OCI-M2 (cell line): ENCODE data around the gene TGFBR3L.
A peak's percentile ranks its signal among the peaks of the same experiment; 100 is the strongest.
"Not testable (repeated sequence)": the region's sequence is repeated elsewhere in the genome, so short reads cannot be mapped to it uniquely, and the experiment has no call there.

Experiments used
- DNase-seq: peaks from one replicate; lab custom pipeline; 2025; ENCODE audit not compliant: unreplicated experiment; lab: John Stamatoyannopoulos, UW

The TGFBR3L gene

GRCh38 chr19:7926727-7927604 lies 12.3 kb downstream of the TGFBR3L start:
- no peak for DNase-seq

GRCh38 chr19:7927605-7928333 lies 13.1 kb downstream of the TGFBR3L start:
- no peak for DNase-seq

- no peak for DNase-seq
These were observed 13.7 kb downstream of the TGFBR3L start for GRCh38 chr19:7928334-7928706.

GRCh38 chr19:7928741-7929701 lies 14.4 kb downstream of the TGFBR3L start:
- no peak for DNase-seq

- not testable (repeated sequence) for DNase-seq
These were observed 15.4 kb downstream of the TGFBR3L start for GRCh38 chr19:7930030-7930429.

- DNase-seq = no peak
These were observed 16.1 kb downstream of the TGFBR3L start for GRCh38 chr19:7930765-7931164.

GRCh38 chr19:7931221-7932061 lies 16.8 kb downstream of the TGFBR3L start:
- no peak for DNase-seq

GRCh38 chr19:7932276-7932929 lies 17.8 kb downstream of the TGFBR3L start:
- DNase-seq = no peak

GRCh38 chr19:7932930-7933300 lies 18.3 kb downstream of the TGFBR3L start:
- no peak for DNase-seq

GRCh38 chr19:7933411-7933810 lies 18.8 kb downstream of the TGFBR3L start:
- DNase-seq = no peak

- no peak for DNase-seq
These were observed 19.4 kb downstream of the TGFBR3L start for GRCh38 chr19:7933828-7934725.

- DNase-seq = no peak
These were observed 20.1 kb downstream of the TGFBR3L start for GRCh38 chr19:7934766-7935165.

GRCh38 chr19:7940841-7941240 lies 26.2 kb downstream of the TGFBR3L start:
- no peak for DNase-seq

GRCh38 chr19:7941895-7942596 lies 27.4 kb downstream of the TGFBR3L start:
- DNase-seq = no peak

GRCh38 chr19:7942981-7943443 lies 28.4 kb downstream of the TGFBR3L start:
- DNase-seq = no peak

- DNase-seq = peak; percentile 91
These were observed 29.0 kb downstream of the TGFBR3L start, which contains the start of gene TIMM44 for GRCh38 chr19:7943444-7944176. TSS of gene TIMM44 (minus strand) at chr19:7943666. CDS start at chr19:7943651, 15 bp downstream.

GRCh38 chr19:7944177-7944761 lies 29.6 kb downstream of the TGFBR3L start:
- DNase-seq = peak; percentile 67
